MCF 10A (cell line): ENCODE data around the gene OLIG2. TPM values are rescaled to one million over a fixed set of nuclear protein-coding genes. Genes with fewer than 3 reads are reported as not detected.

Experiments used
- BruUV-seq: library from RNA; stranded (reverse); fragments of 400-500 nt; replicated peaks from 2 replicates; lab custom pipeline; 2021; lab: Mats Ljungman, UMichigan
- CTCF ChIA-PET: fragments of 300-600 bp; sonication (Branson Sonifier 250); formaldehyde crosslinking; extraction: SDS; loops from one replicate; lab custom pipeline; 2021; ENCODE audit warnings: antibody characterized with exemption, inconsistent platforms; lab: Yijun Ruan, JAX
- POLR2A ChIA-PET: fragments of 300-600, 350-650 bp; sonication (Branson Sonifier 250); formaldehyde crosslinking; extraction: SDS; loops from one replicate; lab custom pipeline; 2020; ENCODE audit warnings: antibody characterized with exemption, inconsistent platforms; lab: Yijun Ruan, JAX
- DNase-seq: peaks from one replicate; pipeline ENCODE4 v3.0.0-alpha.2; 2018; ENCODE audit not compliant: unreplicated experiment
- H3K27ac Mint-ChIP-seq: one replicate; pipeline ENCODE4 v1.8.0; 2022; ENCODE audit warnings: mild to moderate bottlenecking, low read depth, mixed read lengths; ENCODE audit not compliant: unreplicated experiment
- H3K27me3 Mint-ChIP-seq: one replicate; pipeline ENCODE4 v1.8.0; 2022; ENCODE audit warnings: mixed read lengths; ENCODE audit not compliant: insufficient read depth, unreplicated experiment
- H3K36me3 Mint-ChIP-seq: one replicate; pipeline ENCODE4 v1.8.0; 2022; ENCODE audit warnings: mild to moderate bottlenecking, moderate library complexity, mixed read lengths; ENCODE audit not compliant: insufficient read depth, unreplicated experiment
- H3K4me1 Mint-ChIP-seq: one replicate; pipeline ENCODE4 v1.8.0; 2022; ENCODE audit warnings: mixed read lengths; ENCODE audit not compliant: insufficient read depth, unreplicated experiment
- H3K4me3 Mint-ChIP-seq: one replicate; pipeline ENCODE4 v1.8.0; 2022; ENCODE audit warnings: mild to moderate bottlenecking, moderate library complexity, mixed read lengths; ENCODE audit not compliant: unreplicated experiment
- H3K9me3 Mint-ChIP-seq: one replicate; pipeline ENCODE4 v1.8.0; 2022; ENCODE audit warnings: mixed read lengths; ENCODE audit not compliant: unreplicated experiment
- intact Hi-C: fragments of 100-400 bp; cut with micrococcal nuclease; formaldehyde crosslinking; loops from 2 replicates; pipeline ENCODE4 v1.14.1; 2022
- total RNA-seq: library from RNA; stranded (reverse); gene quantifications from 2 replicates; pipeline ENCODE4 v1.2.3, GENCODE V29; 2022
- TF ChIP-seq, protein P1 (sequence below): fragments of 200-600 bp; IDR thresholded peaks from one replicate; pipeline ENCODE4 v1.8.0; 2022; ENCODE audit warnings: antibody characterized with exemption, mild to moderate bottlenecking; ENCODE audit not compliant: unreplicated experiment

OLIG2 gene
- total RNA-seq, 1 experiment from 2014 or later, result not detected

DNA sequence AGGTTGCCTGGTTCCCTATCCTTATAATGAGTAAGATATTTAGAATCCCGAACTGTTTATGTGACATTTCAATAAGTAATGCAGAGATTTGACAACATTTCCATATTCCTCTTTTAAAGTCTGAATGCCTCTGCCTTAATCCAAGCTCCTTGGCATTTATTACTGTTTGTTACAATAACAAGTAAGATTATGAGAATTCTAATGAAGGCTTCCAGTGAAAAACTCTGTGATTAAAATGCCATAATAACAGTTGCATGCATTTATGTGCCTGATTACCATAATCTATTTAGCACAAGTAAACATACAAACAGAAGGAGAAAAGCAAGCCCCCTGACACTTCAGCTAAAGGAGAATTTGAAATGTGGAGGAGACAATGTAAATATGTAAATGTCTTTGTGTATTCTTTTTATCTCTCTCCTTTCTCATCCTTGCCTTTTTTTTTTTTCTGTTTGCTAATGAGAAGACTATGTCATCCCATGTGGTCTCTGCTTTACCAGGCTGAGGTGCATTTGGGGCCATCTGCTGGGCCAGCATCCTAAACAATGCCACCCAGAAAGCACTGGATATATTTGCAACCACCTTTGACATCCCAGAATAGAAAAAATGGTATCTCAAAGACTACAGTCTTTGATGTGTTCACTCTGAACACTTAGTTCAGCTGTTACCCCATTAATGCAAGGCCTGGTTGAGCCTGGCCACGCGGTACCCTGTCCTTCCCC is 17.2 kb upstream of the OLIG2 start:
- no TSS peak for BruUV-seq
- TF ChIP-seq, protein P1, sequence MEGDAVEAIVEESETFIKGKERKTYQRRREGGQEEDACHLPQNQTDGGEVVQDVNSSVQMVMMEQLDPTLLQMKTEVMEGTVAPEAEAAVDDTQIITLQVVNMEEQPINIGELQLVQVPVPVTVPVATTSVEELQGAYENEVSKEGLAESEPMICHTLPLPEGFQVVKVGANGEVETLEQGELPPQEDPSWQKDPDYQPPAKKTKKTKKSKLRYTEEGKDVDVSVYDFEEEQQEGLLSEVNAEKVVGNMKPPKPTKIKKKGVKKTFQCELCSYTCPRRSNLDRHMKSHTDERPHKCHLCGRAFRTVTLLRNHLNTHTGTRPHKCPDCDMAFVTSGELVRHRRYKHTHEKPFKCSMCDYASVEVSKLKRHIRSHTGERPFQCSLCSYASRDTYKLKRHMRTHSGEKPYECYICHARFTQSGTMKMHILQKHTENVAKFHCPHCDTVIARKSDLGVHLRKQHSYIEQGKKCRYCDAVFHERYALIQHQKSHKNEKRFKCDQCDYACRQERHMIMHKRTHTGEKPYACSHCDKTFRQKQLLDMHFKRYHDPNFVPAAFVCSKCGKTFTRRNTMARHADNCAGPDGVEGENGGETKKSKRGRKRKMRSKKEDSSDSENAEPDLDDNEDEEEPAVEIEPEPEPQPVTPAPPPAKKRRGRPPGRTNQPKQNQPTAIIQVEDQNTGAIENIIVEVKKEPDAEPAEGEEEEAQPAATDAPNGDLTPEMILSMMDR, result no peak
- Mint-ChIP-seq H3K36me3 (no peaks in the 10 kb centered on the region), H3K27ac (no peak overlapping the region), H3K4me3 (no peak overlapping the region), H3K4me1 (peaks cover 26% of the 10 kb centered on the region), H3K9me3 (no peaks in the 10 kb centered on the region), H3K27me3 (no peaks in the 10 kb centered on the region)
- ChIA-PET POLR2A (interaction anchor here (0.8 kb wide), 1 partner anchor 236 kb away, joined by 3 read pairs; no protein-coding TSS in a partner anchor), CTCF (interaction anchor here (0.9 kb wide), 1 partner anchor 13 kb away, joined by 3 read pairs; no protein-coding TSS in a partner anchor)
- intact Hi-C loops, result no loop called here
- DNase-seq, result no peak

DNA sequence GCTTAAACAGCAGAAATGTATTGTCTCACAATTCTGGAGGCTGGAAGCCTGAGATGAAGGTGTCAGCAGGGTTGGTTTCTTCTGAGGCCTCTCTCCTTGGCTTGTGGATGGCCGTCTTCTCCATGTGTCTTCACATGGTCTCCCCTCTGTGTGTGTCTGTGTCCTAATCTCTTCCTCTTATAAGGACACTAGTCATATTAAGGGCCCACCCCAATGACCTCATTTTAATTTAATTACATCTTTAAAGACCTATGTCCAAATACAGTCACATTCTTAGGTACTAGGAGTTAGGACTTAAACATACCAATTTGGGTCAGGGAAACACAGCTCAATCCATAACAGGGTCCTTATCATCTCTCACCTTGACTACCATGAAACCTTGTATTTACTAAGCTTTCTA is 14.8 kb upstream of the OLIG2 start:
- Mint-ChIP-seq H3K27ac (peak overlapping the region; percentile 80), H3K27me3 (peaks cover 16% of the 10 kb centered on the region), H3K4me1 (peaks cover 26% of the 10 kb centered on the region), H3K9me3 (no peaks in the 10 kb centered on the region), H3K36me3 (no peaks in the 10 kb centered on the region), H3K4me3 (no peak overlapping the region)
- intact Hi-C loops, result no loop called here
- TF ChIP-seq, protein P1, result no peak
- BruUV-seq, result no TSS peak
- POLR2A ChIA-PET, result interaction anchor here (1.2 kb wide), 1 partner anchor 49 kb away, joined by 3 read pairs; no protein-coding TSS in a partner anchor
- no peak for DNase-seq
- CTCF ChIA-PET, result interaction anchor here (1.1 to 1.9 kb wide), 2 partner anchors 16 to 116 kb away, joined by 6 to 8 read pairs; no protein-coding TSS in a partner anchor

DNA sequence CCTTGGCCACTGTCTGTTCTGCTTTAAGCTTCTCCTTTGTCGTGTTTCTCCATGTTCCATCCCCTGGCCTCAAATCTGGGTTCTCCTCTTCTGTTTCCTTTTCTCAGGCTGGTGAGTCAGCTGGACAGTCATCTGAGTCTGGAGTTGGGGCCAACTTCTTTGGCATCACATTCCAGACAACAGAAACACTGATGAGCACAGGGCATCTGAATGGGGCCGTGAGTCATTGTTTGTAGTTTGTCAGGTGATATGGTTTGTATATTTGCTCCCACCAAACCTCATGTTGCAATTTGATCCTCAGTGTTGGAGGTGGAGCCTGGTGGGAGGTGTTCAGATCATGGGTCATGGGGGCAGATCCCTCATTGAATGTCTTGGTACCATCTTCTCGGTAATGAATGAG is 14.3 kb upstream of the OLIG2 start:
- no peak overlapping the region for H3K4me3 Mint-ChIP-seq
- H3K9me3 Mint-ChIP-seq, result no peaks in the 10 kb centered on the region
- DNase-seq, result peak; percentile 93
- TF ChIP-seq, protein P1, result no peak
- BruUV-seq, result no TSS peak
- peaks cover 21% of the 10 kb centered on the region for H3K27me3 Mint-ChIP-seq
- ChIA-PET CTCF (interaction anchor here (1.1 to 1.9 kb wide), 2 partner anchors 17 to 116 kb away, joined by 6 to 8 read pairs; no protein-coding TSS in a partner anchor), POLR2A (interaction anchor here (1.2 kb wide), 1 partner anchor 48 kb away, joined by 3 read pairs; no protein-coding TSS in a partner anchor)
- intact Hi-C loops, result no loop called here
- peaks cover 26% of the 10 kb centered on the region for H3K4me1 Mint-ChIP-seq
- peak overlapping the region; percentile 80 for H3K27ac Mint-ChIP-seq
- H3K36me3 Mint-ChIP-seq, result no peaks in the 10 kb centered on the region

DNA sequence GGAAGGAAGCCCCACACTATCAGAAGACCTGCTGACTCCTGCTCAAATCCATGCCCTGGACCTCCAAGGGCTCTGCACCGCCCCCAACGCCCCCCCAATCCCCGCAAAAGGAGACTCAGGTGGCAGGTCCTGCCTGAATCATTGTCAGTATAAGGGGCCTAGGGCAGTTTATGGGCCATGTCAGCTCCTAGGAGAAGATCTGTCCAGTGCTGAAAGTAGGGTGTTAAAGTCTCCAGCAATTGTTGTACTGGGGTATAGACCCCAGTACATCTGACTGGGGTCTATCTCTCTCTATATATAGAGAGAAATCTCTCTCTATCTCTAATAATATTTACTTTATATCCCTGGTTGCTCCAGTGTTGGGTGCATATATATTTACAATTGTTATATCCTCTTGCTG is 12.1 kb upstream of the OLIG2 start:
- Mint-ChIP-seq H3K4me3 (no peak overlapping the region), H3K36me3 (no peaks in the 10 kb centered on the region), H3K27ac (no peak overlapping the region), H3K27me3 (peaks cover 43% of the 10 kb centered on the region), H3K9me3 (no peaks in the 10 kb centered on the region), H3K4me1 (peaks cover 17% of the 10 kb centered on the region)
- no TSS peak for BruUV-seq
- ChIA-PET POLR2A (no interaction called here), CTCF (interaction anchor here (1.0 kb wide), 1 partner anchor 181 kb away, joined by 3 read pairs; no protein-coding TSS in a partner anchor)
- TF ChIP-seq, protein P1, result no peak
- intact Hi-C loops, result no loop called here
- DNase-seq, result no peak
